BJ (cell line): ENCODE data around the gene C1orf159. TPM values are rescaled to one million over a fixed set of nuclear protein-coding genes. Genes with fewer than 3 reads are reported as not detected.

Experiments
- CTCF ChIA-PET: fragments of 350-600 bp; formaldehyde crosslinking; extraction: SDS; loops from one replicate; lab custom pipeline; 2021; ENCODE audit warnings: antibody characterized with exemption, inconsistent platforms; lab: Yijun Ruan, JAX
- POLR2A ChIA-PET: fragments of 300-600 bp; sonication (Branson Sonifier 250); formaldehyde crosslinking; extraction: SDS; loops from one replicate; lab custom pipeline; 2021; ENCODE audit warnings: antibody characterized with exemption; lab: Charles Lee
- DNase-seq: peaks from one replicate; pipeline ENCODE4 v3.0.0-alpha.2; 2011; ENCODE audit warnings: low read depth
- H3K27me3 ChIP-seq: 2 replicates; pipeline ENCODE4 v1.6.0; 2011; ENCODE audit warnings: low read length; ENCODE audit not compliant: control insufficient read depth, insufficient read depth
- H3K36me3 ChIP-seq: 2 replicates; pipeline ENCODE4 v1.5.1; 2011; ENCODE audit warnings: low read length; ENCODE audit not compliant: control insufficient read depth, insufficient read depth
- H3K4me3 ChIP-seq: 2 replicates; pipeline ENCODE4 v1.5.1; 2011; ENCODE audit warnings: low read depth, mild to moderate bottlenecking, control low read depth, low read length
- CTCF ChIP-seq: IDR thresholded peaks from 2 replicates; pipeline ENCODE4 v1.5.1; 2011; ENCODE audit warnings: low read depth, mild to moderate bottlenecking, control low read depth, inconsistent platforms, low read length, moderate library complexity; ENCODE audit not compliant: insufficient read depth
- polyA plus RNA-seq: library from polyadenylated mRNA; depleted of rRNA; stranded (reverse); fragments of >200 nt; gene quantifications from 2 replicates; pipeline ENCODE4 v1.2.3, GENCODE V29; 2011

Gene C1orf159
- polyA plus RNA-seq, 1 experiment = 8.9 TPM

- DNase-seq = no peak
- Histone ChIP-seq H3K36me3 (no peaks in the 10 kb centered on the region), H3K4me3 (peak overlapping the region; percentile 22; the same call in 1 of the 2 replicates), H3K27me3 (peaks cover 4% of the 10 kb centered on the region)
- TF ChIP-seq CTCF = no peak
- POLR2A ChIA-PET = no interaction called here
- CTCF ChIA-PET = interaction anchor here (0.6 to 6.0 kb wide), 41 partner anchors 9 to 285 kb away, joined by 3 to 76 read pairs (median 4); partner anchors contain the start of genes C1QTNF12, MRPL20, SDF4 and UBE2J2
These were observed 5.8 kb upstream of the C1orf159 start for GRCh38 chr1:1121611-1122077.

- Histone ChIP-seq H3K36me3 (no peaks in the 10 kb centered on the region), H3K4me3 (no peak overlapping the region), H3K27me3 (peaks cover 4% of the 10 kb centered on the region)
- TF ChIP-seq CTCF = no peak
- ChIA-PET POLR2A (no interaction called here), CTCF (interaction anchor here (0.6 to 6.0 kb wide), 33 partner anchors 9 to 384 kb away, joined by 3 to 76 read pairs (median 4); partner anchors contain the start of genes C1QTNF12, MRPL20, SDF4 and UBE2J2)
- DNase-seq = no peak
These were observed 5.1 kb upstream of the C1orf159 start for GRCh38 chr1:1120866-1121591.

GRCh38 chr1:1120096-1120495, 4.2 kb upstream of the C1orf159 start:
- TF ChIP-seq CTCF = no peak
- Histone ChIP-seq H3K27me3 (peaks cover 4% of the 10 kb centered on the region), H3K4me3 (no peak overlapping the region), H3K36me3 (no peaks in the 10 kb centered on the region)
- DNase-seq = no peak
- POLR2A ChIA-PET = no interaction called here
- CTCF ChIA-PET = interaction anchor here (0.6 to 6.0 kb wide), 6 partner anchors 13 to 185 kb away, joined by 3 to 76 read pairs (median 4); partner anchors contain the start of genes B3GALT6 and SDF4

GRCh38 chr1:1119272-1119890, 3.5 kb upstream of the C1orf159 start:
- POLR2A ChIA-PET = no interaction called here
- CTCF ChIA-PET = interaction anchor here (1.4 to 6.0 kb wide), 3 partner anchors 112 to 172 kb away, joined by 5 to 76 read pairs (median 8); partner anchors contain the start of genes B3GALT6 and SDF4
- peaks cover 4% of the 10 kb centered on the region for H3K27me3 ChIP-seq
- no peak for TF ChIP-seq CTCF
- H3K36me3 ChIP-seq = no peaks in the 10 kb centered on the region
- no peak for DNase-seq
- H3K4me3 ChIP-seq = no peak overlapping the region

GRCh38 chr1:1118876-1119220, 3.0 kb upstream of the C1orf159 start:
- ChIA-PET POLR2A (no interaction called here), CTCF (interaction anchor here (1.3 to 6.0 kb wide), 4 partner anchors 112 to 173 kb away, joined by 3 to 76 read pairs (median 6); partner anchors contain the start of genes B3GALT6 and SDF4)
- no peak for DNase-seq
- TF ChIP-seq CTCF = no peak
- no peaks in the 10 kb centered on the region for H3K36me3 ChIP-seq
- H3K4me3 ChIP-seq = no peak overlapping the region
- H3K27me3 ChIP-seq = peaks cover 4% of the 10 kb centered on the region
